Heart left ventricle (tissue), 13 donors: Measurements from ENCODE around the gene SUMF1.

Experiments used
- POLR2A ChIP-seq, 2 donors: fragments of 450-650 bp; IDR thresholded peaks; one replicate each; pipeline ENCODE4 v1.6.1; 2017; ENCODE audit warnings: antibody characterized with exemption in 2 of 2, mild to moderate bottlenecking in 2 of 2, moderate library complexity in 2 of 2
- TF ChIP-seq, protein P1 (sequence below), 12 donors: fragments of 200-600 bp; sonication (generic) in 4 of 12; IDR thresholded peaks; one replicate each; pipeline versions ENCODE4 v1.5.0 to v1.8.0; 2018 to 2022; ENCODE audit warnings: antibody characterized with exemption in 12 of 12, mild to moderate bottlenecking in 5 of 12
- donor health status: ischemic (EF 13 %, LVEDD 7.1; RV severe dilation, severe dysfunction).
- donor health status: DM: no; HTN: yes; CAD: no.
- donor health status: DM: no; HTN: no; CAD: no.
- donor health status: ischemic (EF 25% LVEDD 6.9; RV normal size, moderate dysfunction).
- donor health status: ischemic (EF 25% LVEDD 5.7; RV mildly dilated, moderate dysfunction).
- donor health status: ischemic (EF 35%, LVEDD 5.7; RV mildly dilated, moderate dysfunction).
- donor health status: nonischemic (EF 11% LVEDD 7.7; RV severe dilation, severe dysfunction).
- donor health status: DM: yes; HTN: yes; CAD: no.
- donor health status: PGD.
- donor health status: ischemic (EF 29% LVEDD 5.4; RV normal size, mild dysfunction).
- donor health status: nonischemic (EF 23%, LVEDD 6.1; RV moderate dilation, normal function).

DNA sequence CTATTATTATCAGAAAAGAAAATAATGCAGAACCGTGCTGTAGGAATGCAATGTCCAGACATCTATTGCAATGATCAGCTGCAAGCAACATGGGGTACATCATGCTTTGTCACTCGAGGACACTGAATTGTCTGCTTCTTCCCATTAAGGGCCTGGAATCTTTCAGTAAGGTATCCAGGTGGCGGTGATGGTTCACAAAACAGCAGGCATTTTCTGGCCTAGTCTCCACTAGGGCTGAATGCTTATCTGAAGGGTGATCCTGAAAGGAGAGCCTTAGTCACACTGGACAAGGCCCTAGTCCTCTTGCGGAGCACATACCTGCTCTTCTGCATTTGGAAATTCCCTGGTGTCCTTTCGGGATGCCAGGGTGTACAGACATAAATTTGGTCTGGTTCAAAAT is 47.3 kb upstream of the SUMF1 start:
- TF ChIP-seq, protein P1, sequence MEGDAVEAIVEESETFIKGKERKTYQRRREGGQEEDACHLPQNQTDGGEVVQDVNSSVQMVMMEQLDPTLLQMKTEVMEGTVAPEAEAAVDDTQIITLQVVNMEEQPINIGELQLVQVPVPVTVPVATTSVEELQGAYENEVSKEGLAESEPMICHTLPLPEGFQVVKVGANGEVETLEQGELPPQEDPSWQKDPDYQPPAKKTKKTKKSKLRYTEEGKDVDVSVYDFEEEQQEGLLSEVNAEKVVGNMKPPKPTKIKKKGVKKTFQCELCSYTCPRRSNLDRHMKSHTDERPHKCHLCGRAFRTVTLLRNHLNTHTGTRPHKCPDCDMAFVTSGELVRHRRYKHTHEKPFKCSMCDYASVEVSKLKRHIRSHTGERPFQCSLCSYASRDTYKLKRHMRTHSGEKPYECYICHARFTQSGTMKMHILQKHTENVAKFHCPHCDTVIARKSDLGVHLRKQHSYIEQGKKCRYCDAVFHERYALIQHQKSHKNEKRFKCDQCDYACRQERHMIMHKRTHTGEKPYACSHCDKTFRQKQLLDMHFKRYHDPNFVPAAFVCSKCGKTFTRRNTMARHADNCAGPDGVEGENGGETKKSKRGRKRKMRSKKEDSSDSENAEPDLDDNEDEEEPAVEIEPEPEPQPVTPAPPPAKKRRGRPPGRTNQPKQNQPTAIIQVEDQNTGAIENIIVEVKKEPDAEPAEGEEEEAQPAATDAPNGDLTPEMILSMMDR (IDR thresholded peaks at IDR 0.05) = no peak
- TF ChIP-seq POLR2A (IDR thresholded peaks at IDR 0.05) = no peak
